KBM-7 (cell line): ENCODE measurements around the gene PDZRN4.
"Not testable (repeated sequence)": the region's sequence is repeated elsewhere in the genome, so short reads cannot be mapped to it uniquely, and the experiment has no call there.

Source experiments
- DNase-seq: peaks from one replicate; pipeline ENCODE4 v3.0.0-alpha.2; 2015
- in situ Hi-C: fragments of 300-500 bp; cut with MboI; formaldehyde crosslinking; loops from 2 replicates; pipeline ENCODE4 v1.14.3; 2020; ENCODE audit warnings: low sequenced_read_pairs, low pct_unique_long_range_greater_than_20kb, mixed read lengths

Gene PDZRN4

GRCh38 chr12:41212625-41213024, 24.5 kb downstream of the PDZRN4 start:
- no peak for DNase-seq

GRCh38 chr12:41213107-41213506, 25.0 kb downstream of the PDZRN4 start:
- in situ Hi-C loops: no loop called here
- DNase-seq: no peak

More at GRCh38 chr12:41212625-41213024, 24.5 kb downstream of the PDZRN4 start:
- in situ Hi-C loops: no loop called here

- DNase-seq: no peak
- in situ Hi-C loops: no loop called here
Measured at GRCh38 chr12:41213648-41214047, 25.5 kb downstream of the PDZRN4 start.

- in situ Hi-C loops: no loop called here
- DNase-seq: no peak
Measured at GRCh38 chr12:41217727-41218126, 29.6 kb downstream of the PDZRN4 start.

- in situ Hi-C loops: no loop called here
Measured at GRCh38 chr12:41220931-41221330, 32.8 kb downstream of the PDZRN4 start.

GRCh38 chr12:41221491-41221890, 33.4 kb downstream of the PDZRN4 start:
- DNase-seq: no peak

More at GRCh38 chr12:41220931-41221330, 32.8 kb downstream of the PDZRN4 start:
- DNase-seq: no peak

GRCh38 chr12:41223600-41223999, 35.5 kb downstream of the PDZRN4 start:
- in situ Hi-C loops: no loop called here
- DNase-seq: no peak

More at GRCh38 chr12:41221491-41221890, 33.4 kb downstream of the PDZRN4 start:
- in situ Hi-C loops: no loop called here

GRCh38 chr12:41224066-41224465, 35.9 kb downstream of the PDZRN4 start:
- in situ Hi-C loops: no loop called here
- DNase-seq: no peak

GRCh38 chr12:41225179-41225578, 37.1 kb downstream of the PDZRN4 start:
- DNase-seq: no peak
- in situ Hi-C loops: no loop called here

- no peak for DNase-seq
- in situ Hi-C loops: no loop called here
Measured at GRCh38 chr12:41228066-41228820, 40.1 kb downstream of the PDZRN4 start.

- no peak for DNase-seq
- in situ Hi-C loops: no loop called here
Measured at GRCh38 chr12:41230756-41231155, 42.6 kb downstream of the PDZRN4 start.

- no peak for DNase-seq
- in situ Hi-C loops: no loop called here
Measured at GRCh38 chr12:41234692-41235091, 46.6 kb downstream of the PDZRN4 start.

- in situ Hi-C loops: no loop called here
- no peak for DNase-seq
Measured at GRCh38 chr12:41242603-41243002, 54.5 kb downstream of the PDZRN4 start.

GRCh38 chr12:41248391-41248790, 60.3 kb downstream of the PDZRN4 start:
- no peak for DNase-seq
- in situ Hi-C loops: no loop called here

- in situ Hi-C loops: loop anchor here (25.0 kb wide), 1 partner anchor 762 kb away; no protein-coding TSS in a partner anchor
- DNase-seq: no peak
Measured at GRCh38 chr12:41250748-41251147, 62.6 kb downstream of the PDZRN4 start.

GRCh38 chr12:41254004-41254914, 66.1 kb downstream of the PDZRN4 start:
- no peak for DNase-seq
- in situ Hi-C loops: loop anchor here (25.0 kb wide), 1 partner anchor 758 kb away; no protein-coding TSS in a partner anchor

GRCh38 chr12:41263196-41263595, 75.1 kb downstream of the PDZRN4 start:
- in situ Hi-C loops: loop anchor here (25.0 kb wide), 1 partner anchor 749 kb away; no protein-coding TSS in a partner anchor
- DNase-seq: not testable (repeated sequence)

- in situ Hi-C loops: loop anchor here (25.0 kb wide), 1 partner anchor 748 kb away; no protein-coding TSS in a partner anchor
- peak; percentile 18 for DNase-seq
Measured at GRCh38 chr12:41264281-41264680, 76.2 kb downstream of the PDZRN4 start.

- DNase-seq: no peak
- in situ Hi-C loops: loop anchor here (25.0 kb wide), 1 partner anchor 743 kb away; no protein-coding TSS in a partner anchor
Measured at GRCh38 chr12:41269056-41269455, 80.9 kb downstream of the PDZRN4 start.

GRCh38 chr12:41271489-41271888, 83.4 kb downstream of the PDZRN4 start:
- no peak for DNase-seq
- in situ Hi-C loops: loop anchor here (25.0 kb wide), 1 partner anchor 741 kb away; no protein-coding TSS in a partner anchor
